HG03159 (cell line): ENCODE measurements around the gene HMGA1.

Experiments
- ATAC-seq: cut with Tn5 transposase; IDR thresholded peaks from one replicate; pipeline ENCODE4 v1.9.1; 2021; ENCODE audit warnings: mild to moderate bottlenecking, moderate library complexity; ENCODE audit not compliant: unreplicated experiment

Gene HMGA1

GRCh38 chr6:34223956-34224940, 12.4 kb upstream of the HMGA1 start:
- ATAC-seq, result peak; percentile 84

DNA sequence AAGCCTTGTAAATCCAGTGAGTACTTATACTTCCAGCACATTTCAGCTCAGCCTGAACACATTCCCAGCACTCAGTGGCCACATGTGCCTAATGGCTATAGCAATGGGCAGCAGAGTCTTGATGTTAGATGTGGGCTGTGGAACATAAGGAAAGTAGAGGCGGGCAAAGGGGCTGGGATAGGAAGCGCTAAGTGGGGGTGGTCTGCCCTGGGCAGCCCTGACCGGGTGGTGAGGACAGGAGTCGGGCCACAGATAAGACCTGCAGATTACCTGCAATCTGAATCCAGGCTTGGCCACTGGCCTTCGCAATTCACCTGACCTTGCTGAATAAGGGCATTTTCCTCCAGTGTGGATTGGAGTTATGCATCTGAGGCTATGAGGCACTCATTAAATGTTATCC, 11.1 kb upstream of the HMGA1 start:
- no peak for ATAC-seq

DNA sequence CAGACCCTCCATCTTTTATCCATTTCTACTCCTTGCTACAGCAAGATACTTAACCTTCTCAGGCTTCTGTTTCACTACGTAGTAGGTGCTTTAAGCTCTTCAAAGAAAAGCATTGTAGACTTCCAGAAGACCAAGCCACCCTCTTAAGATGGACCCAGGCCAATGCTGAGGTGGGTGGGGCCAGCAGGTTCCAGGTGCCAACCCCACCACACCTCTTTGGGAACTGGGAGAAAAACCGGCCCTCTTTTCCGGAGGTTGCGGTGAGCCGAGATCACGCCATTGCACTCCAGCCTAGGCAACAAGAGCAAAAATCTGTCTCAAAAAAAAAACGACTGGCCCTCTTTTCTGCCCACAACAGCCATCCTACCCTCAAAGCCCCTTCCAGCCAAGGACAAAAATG, 10.6 kb upstream of the HMGA1 start:
- no peak for ATAC-seq

- no peak for ATAC-seq
Measured at GRCh38 chr6:34226731-34227586, 9.7 kb upstream of the HMGA1 start.

DNA sequence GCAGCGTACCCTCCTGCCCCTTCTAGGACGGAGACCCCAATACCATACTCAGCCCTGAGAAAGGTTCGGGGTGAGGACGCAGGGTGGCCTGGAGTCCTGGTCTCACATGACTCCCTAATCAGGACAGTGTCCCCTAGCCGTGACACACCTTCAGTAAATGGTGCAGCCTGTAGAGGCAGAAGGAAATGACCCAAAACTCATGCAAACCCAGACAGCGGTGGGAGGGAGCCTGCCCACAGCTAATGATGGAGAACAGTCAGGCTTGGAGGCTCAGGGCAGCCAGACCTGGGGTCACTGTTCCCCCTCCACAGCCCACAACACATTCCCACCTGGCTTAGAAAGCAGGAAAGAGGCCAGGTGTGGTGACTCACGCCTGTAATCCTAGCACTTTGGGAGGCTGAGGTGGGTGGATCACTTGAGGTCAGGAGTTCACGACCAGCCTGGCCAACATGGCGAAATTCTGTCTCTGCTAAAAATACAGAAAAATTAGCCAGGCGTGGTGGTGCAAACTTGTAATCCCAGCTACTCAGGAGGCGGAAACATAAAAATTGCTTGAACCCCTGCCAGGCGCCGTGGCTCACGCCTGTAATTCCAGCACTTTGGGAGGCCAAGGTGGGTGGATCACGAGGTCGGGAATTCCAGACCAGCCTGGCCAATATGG, 8.8 kb upstream of the HMGA1 start:
- no peak for ATAC-seq

DNA sequence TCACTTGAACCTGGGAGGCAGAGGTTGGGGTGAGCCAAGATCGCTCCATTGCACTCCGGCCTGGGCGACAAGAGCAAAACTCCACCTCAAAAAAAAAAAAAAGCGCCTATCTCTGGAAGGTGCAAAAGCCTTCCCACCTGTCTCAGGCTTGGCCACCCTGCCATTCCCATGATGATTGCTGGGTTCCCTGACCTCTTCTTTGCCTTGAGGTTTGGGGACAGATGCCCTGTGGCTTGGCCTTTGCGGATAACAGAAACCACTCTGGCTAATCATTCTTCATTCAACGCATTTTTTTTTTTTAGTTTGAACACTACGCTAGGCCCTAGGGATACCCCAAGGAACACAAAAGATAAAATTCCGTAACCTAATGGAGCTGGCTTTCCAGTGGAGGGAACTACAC, 6.8 kb upstream of the HMGA1 start:
- ATAC-seq, result no peak

- ATAC-seq, result no peak
Measured at GRCh38 chr6:34230653-34231371, 5.9 kb upstream of the HMGA1 start.

GRCh38 chr6:34231566-34232336, 4.9 kb upstream of the HMGA1 start:
- ATAC-seq, result no peak

- no peak for ATAC-seq
Measured at GRCh38 chr6:34232901-34233300, 3.8 kb upstream of the HMGA1 start.

DNA sequence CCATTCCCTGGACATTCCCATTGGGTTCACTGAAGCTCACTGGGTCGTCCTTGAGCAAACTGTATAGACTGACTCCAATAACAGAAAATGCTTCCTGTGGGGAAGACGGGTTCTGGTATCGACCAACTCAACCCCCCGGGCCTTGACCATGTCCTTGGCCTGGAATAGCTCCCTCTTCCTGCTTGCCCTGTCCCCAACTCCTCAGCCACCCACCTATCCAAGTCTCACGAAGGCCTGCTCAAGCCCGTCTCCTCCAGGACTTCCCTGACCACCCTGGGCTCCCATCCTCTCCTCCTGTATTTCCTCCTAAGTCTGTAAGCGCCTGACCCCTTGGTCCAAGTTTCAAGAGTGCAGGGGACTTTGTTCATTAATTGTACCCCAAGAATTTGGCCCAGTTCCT, 2.8 kb upstream of the HMGA1 start:
- no peak for ATAC-seq

DNA sequence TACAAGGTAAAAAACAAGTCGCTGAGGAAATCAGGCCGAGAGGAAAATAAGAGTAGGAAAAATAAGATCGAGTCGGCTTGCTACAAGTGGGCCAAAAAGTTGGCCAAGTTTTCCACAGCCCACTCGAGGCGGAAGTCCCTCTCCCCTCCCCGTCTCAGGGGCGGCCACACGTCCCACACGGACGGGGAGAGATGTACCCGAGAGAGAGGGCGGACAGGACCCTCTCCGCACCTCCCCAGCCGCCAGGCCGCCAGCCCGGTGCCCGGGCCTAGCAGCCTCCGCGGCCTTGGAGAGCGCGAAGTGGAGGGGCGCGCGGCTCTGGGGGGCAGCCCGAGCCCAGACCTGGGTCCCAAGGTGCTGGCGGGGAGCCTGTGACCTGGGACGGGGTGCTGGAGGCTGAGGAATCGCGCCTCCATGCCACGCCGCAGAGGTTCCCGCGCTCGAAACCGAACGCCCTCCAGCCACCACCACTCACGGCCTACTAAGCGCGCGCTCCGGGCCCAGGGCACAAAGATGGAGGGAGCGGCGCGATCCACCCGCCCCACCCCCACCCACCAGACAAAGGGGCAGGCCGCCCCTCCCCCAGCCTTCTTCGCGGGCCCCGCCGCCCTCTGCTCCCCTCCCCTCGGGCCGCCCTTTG, 1.9 kb upstream of the HMGA1 start:
- ATAC-seq, result no peak

DNA sequence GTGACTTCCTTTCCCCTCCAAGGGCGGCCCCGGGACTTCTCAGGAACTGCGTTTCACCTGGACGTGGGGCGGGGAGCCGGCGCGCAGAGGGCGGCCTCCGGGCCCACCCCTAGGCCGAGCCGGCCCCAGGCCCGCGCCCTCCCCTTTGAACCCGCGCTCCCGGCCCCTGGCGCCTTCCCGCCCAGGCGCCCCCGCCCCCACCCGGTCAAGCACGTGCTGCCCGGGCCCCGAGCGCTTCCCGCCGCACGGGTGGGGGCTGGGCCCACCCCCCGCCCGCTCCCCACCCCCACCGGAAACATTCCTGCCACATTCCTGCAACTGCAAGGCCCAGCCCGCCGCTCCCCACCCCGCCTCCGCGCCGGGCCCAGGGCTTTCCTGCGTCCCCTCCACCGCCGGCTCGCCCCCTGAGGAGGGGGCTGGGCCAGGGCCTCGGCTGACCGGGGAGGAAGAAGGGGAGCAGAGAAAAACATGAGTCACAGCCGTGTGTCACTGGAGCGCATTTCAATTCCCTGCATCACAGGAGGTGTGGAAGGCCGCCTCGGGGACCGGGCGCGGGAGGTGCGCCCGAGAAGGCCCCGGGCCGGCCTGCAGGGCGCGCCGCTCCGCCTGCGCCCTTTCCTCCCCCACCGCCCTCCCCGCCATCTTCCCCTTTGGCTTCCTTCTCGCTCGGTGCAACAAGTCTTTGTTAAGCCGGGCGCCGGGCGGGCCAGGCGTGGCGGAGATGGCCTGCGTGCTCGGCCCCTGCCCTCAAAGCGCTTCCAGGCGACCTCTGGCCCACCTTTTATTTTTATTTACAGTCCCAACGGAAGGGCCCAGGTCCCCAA, 1.2 kb upstream of the HMGA1 start:
- no peak for ATAC-seq

- peak; percentile 11 for ATAC-seq
Measured at GRCh38 chr6:34236131-34236442, 586 bp upstream of the HMGA1 start.

- ATAC-seq, result peak; percentile 11
Measured at GRCh38 chr6:34237316-34237721, 646 bp downstream of the HMGA1 start.

GRCh38 chr6:34237722-34238584, 1.3 kb downstream of the HMGA1 start:
- no peak for ATAC-seq

DNA sequence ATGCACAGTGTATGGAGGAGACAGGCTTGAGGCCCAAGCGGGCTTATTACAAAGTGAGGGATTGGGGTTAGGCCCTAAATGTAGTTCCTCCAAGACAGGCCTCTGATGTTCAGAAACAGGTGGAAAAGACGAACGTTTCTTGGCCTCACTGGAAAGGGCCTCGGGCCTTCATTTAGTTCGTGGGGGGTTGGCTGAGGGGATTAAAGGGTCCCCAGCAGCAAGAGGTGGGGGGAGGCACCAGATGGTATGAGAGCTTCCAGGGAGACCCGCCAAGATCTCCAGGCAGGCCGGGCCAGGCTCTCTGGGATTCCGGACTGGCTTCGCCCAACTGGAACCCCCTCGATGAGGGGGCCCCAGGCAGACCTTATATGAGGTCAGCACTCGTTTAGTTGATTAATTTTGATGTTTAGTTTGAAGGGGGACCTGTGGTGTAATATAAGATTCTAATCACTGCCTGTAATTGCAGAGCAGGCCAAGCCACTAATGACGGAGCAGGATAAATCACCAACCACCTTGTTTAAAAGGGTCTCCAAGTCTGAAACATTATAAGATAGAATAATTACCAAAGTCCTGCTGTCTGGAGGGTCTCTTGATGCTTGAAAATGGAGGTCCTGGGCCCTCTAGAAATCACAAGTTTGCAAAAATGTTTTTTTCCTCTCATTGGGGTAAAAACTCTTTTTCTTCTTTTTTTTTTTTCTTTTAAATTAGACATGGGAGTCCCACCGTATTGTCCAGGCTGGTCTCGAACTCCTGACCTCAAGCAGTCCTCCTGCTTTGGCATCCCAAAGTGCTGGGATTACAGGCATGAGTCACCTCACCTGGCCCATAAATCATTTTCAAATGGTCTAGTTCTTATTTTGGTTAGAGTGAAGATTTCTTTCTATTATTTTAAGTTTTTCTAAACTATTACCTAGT, 2.2 kb downstream of the HMGA1 start:
- no peak for ATAC-seq

DNA sequence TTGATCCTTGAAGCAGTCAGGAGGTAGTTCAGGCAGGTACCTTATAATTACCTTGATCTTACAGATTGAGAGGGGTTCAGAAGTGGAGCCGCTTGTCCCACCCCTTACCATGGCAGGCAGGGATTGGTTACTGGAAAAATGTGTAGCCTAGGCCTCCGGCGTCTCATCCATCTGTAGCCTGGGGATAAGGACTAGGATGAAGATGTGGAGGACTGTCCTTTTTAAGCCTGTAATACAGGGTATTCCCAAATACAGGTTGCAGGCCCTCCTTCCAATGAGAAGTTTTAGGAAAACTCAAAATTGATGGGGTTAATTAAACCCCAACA, 2.8 kb downstream of the HMGA1 start:
- ATAC-seq, result no peak
